Measurements from ENCODE around the gene PRKAR1B. TPM values are rescaled to one million over a fixed set of nuclear protein-coding genes. Genes with fewer than 3 reads are reported as not detected.

The PRKAR1B gene
- total RNA-seq, 4 donors from 2014 or later: 7.3 to 15.6 (median 12.3) TPM

GRCh38 chr7:500521-501420, 226.3 kb downstream of the PRKAR1B start:
- Histone ChIP-seq H3K9me3 (no peaks in the 10 kb centered on the region), H3K27ac (no peak overlapping the region), H3K36me3 (peaks cover 0 to 16% of the 10 kb centered on the region in 2 donors), H3K4me3 (replicated peaks in 1 of 3) (no peak overlapping the region), H3K4me1 (no peaks in the 10 kb centered on the region), H3K27me3 (no peaks in the 10 kb centered on the region)
- 87 to 88% methylated on average over 27 to 34 of the region's 35 CpGs for WGBS, 2 donors
- no peak for TF ChIP-seq CTCF (IDR thresholded peaks at IDR 0.05)
- no peak for TF ChIP-seq POLR2A (IDR thresholded peaks at IDR 0.05)
- intact Hi-C loops (cut with DNase I): loop anchor here (10.0 kb wide), 1 partner anchor 106 kb away; no protein-coding TSS in a partner anchor
- no peak for DNase-seq

- intact Hi-C loops (cut with DNase I): loop anchor here (10.0 kb wide), 1 partner anchor 105 kb away; no protein-coding TSS in a partner anchor
- TF ChIP-seq POLR2A (IDR thresholded peaks at IDR 0.05) (no peak), CTCF (IDR thresholded peaks at IDR 0.05) (no peak)
These were observed 227.1 kb downstream of the PRKAR1B start for GRCh38 chr7:499853-500485.

More at GRCh38 chr7:499853-500485, 227.1 kb downstream of the PRKAR1B start:
- no peaks in the 10 kb centered on the region for H3K9me3 ChIP-seq
- H3K4me1 ChIP-seq: no peaks in the 10 kb centered on the region
- no peak overlapping the region for H3K4me3 ChIP-seq (replicated peaks in 1 of 3)
- H3K36me3 ChIP-seq: peaks cover 0 to 16% of the 10 kb centered on the region in 2 donors
- no peaks in the 10 kb centered on the region for H3K27me3 ChIP-seq
- no peak overlapping the region for H3K27ac ChIP-seq
- WGBS, 2 donors: 96 to 97% methylated on average over 14 to 20 of the region's 20 CpGs
- no peak for DNase-seq

Other genes with a start within 250 kb of the PRKAR1B start
- 10 to 100 TPM in 2 of 4 donors, 1 to 10 TPM in 2; 6.6 to 20.0 (median 10.8) TPM for gene PDGFA, start 207.4 kb downstream of the PRKAR1B start, total RNA-seq
- 10 to 100 TPM; 20.2 to 40.7 (median 34.0) TPM for gene DNAAF5, start 582 bp downstream of the PRKAR1B start, total RNA-seq
- gene SUN1, start 105.2 kb upstream of the PRKAR1B start, total RNA-seq: 100 to 1,000 TPM; 146 to 260 (median 186) TPM
- 10 to 100 TPM; 29.2 to 38.7 (median 34.3) TPM for gene GET4, start 149.3 kb upstream of the PRKAR1B start, total RNA-seq
- gene ADAP1, start 227.4 kb upstream of the PRKAR1B start, total RNA-seq: 10 to 100 TPM; 11.7 to 29.9 (median 23.4) TPM
- gene COX19, start 248.3 kb upstream of the PRKAR1B start, total RNA-seq: 10 to 100 TPM in 3 of 4 donors, 1 to 10 TPM in 1; 8.2 to 28.2 (median 17.8) TPM

Measured in thyroid gland (tissue), 4 donors.